Lung (tissue), 12 donors: Measurements from ENCODE around the gene HMGB1. TPM values are rescaled to one million over a fixed set of nuclear protein-coding genes. Genes with fewer than 3 reads are reported as not detected.

Experiments
- ATAC-seq: fragments of 200-7000 bp; cut with Tn5 transposase; one replicate; pipeline ENCODE4 v1.9.1; 2020; ENCODE audit warnings: moderate number of reproducible peaks; ENCODE audit not compliant: insufficient read depth, low FRiP score
- DNase-seq, 3 donors: peaks; one replicate each; pipeline ENCODE4 v3.0.0-alpha.2; 2013 to 2017
- H3K27ac ChIP-seq, 2 donors: one replicate each; pipeline ENCODE4 v1.5.1; 2013; ENCODE audit warnings: mild to moderate bottlenecking in 2 of 2, moderate library complexity in 2 of 2, control low read depth in 1 of 2, inconsistent platforms in 1 of 2, low read depth in 1 of 2, low read length in 1 of 2
- H3K27me3 ChIP-seq, 3 donors: one replicate each; pipeline ENCODE4 v1.5.1; 2013; ENCODE audit warnings: low read length in 2 of 3; ENCODE audit not compliant: control insufficient read depth in 3 of 3, insufficient read depth in 3 of 3
- H3K36me3 ChIP-seq, 4 donors: one replicate each; pipeline ENCODE4 v1.5.1; 2013; ENCODE audit warnings: low read length in 4 of 4, mild to moderate bottlenecking in 1 of 4, moderate library complexity in 1 of 4; ENCODE audit not compliant: control insufficient read depth in 4 of 4, insufficient read depth in 4 of 4
- H3K4me1 ChIP-seq, 5 donors: one replicate each; pipeline ENCODE4 v1.5.1; 2013; ENCODE audit warnings: low read length in 5 of 5, mild to moderate bottlenecking in 2 of 5, moderate library complexity in 1 of 5; ENCODE audit not compliant: control insufficient read depth in 5 of 5, insufficient read depth in 5 of 5
- H3K4me3 ChIP-seq: one replicate; pipeline ENCODE4 v1.5.1; 2013; ENCODE audit warnings: mild to moderate bottlenecking, control low read depth, moderate library complexity
- H3K9ac ChIP-seq, 2 donors: one replicate each; pipeline ENCODE4 v1.5.1; 2013; ENCODE audit warnings: low read length in 2 of 2, control low read depth in 1 of 2; ENCODE audit not compliant: insufficient read depth in 1 of 2
- H3K9me3 ChIP-seq, 4 donors: one replicate each; pipeline ENCODE4 v1.5.1; 2013; ENCODE audit warnings: low read length in 3 of 4, mild to moderate bottlenecking in 1 of 4, moderate library complexity in 1 of 4; ENCODE audit not compliant: control insufficient read depth in 4 of 4, insufficient read depth in 3 of 4
- CTCF ChIP-seq: IDR thresholded peaks from 2 replicates; pipeline ENCODE4 v1.5.1; 2012; ENCODE audit warnings: mild to moderate bottlenecking; ENCODE audit errors: control extremely low read depth, extremely low read depth
- WGBS, 2 donors: extraction: QIAGEN DNeasy Blood & Tissue Kit; methylation state at CpG; one replicate each; pipeline ENCODE4 v1.1.7; 2013; 5-methylcytosine and 5-hydroxymethylcytosine counted together
- polyA plus RNA-seq, 2 donors: library from polyadenylated mRNA; stranded (reverse); fragments of 200-250 nt; gene quantifications; one replicate each; pipeline ENCODE4 v1.2.1, GENCODE V29; 2013
- total RNA-seq, 2 donors: library from RNA; depleted of rRNA in 1 of 2; stranded (reverse); fragments of >200 nt in 1 of 2; gene quantifications; one replicate each; pipeline ENCODE4 v1.2.1, GENCODE V29; 2014 to 2021
- donor health status: control.
- donor health status: control.
- donor health status: Bipolar disorder and iron deficiency.
- donor health status: healthy.
- donor health status: DM: yes; HTN: yes; CAD: no.

The HMGB1 gene
- total and polyA plus RNA-seq, 4 donors = 210 to 374 (median 325) TPM

DNA sequence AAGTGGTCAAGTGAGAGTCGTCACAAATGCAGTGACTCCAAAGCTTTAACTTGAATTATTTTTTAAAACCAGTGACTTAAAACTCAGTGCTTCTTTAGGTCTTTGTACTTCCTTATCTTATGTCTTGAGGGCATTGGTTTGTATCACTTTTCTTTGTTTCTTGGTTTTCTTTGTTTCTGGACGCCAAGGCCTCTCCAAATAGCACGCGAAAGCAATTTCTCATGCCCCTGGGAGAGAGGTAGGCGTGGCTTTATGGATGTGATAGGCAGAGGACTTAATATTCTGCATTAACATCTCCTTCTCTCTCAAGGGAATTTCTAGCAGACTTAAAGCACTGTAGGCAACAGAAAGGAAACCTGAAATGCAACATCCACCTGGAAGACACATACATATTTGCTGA, 22.8 kb downstream of the HMGB1 start:
- no peak for DNase-seq
- no peak for ATAC-seq
- H3K27me3 ChIP-seq = no peaks in the 10 kb centered on the region
- no peak overlapping the region for H3K27ac ChIP-seq
- H3K4me1 ChIP-seq = peaks cover 0 to 10% (median 0%) of the 10 kb centered on the region in 5 donors
- TF ChIP-seq CTCF = no peak
- no peaks in the 10 kb centered on the region for H3K9me3 ChIP-seq
- WGBS, 2 donors = 79 to 90% methylated on average over 5 of the region's 5 CpGs
- no peak overlapping the region for H3K4me3 ChIP-seq
- H3K36me3 ChIP-seq = no peaks in the 10 kb centered on the region
- no peak overlapping the region for H3K9ac ChIP-seq

GRCh38 chr13:30440910-30441703, 24.6 kb downstream of the HMGB1 start:
- H3K4me1 ChIP-seq = peaks cover 0 to 7% (median 0%) of the 10 kb centered on the region in 5 donors
- DNase-seq (no peak), ATAC-seq (no peak)
- no peaks in the 10 kb centered on the region for H3K36me3 ChIP-seq
- H3K27me3 ChIP-seq = peaks cover 0 to 8% (median 0%) of the 10 kb centered on the region in 3 donors
- WGBS, 2 donors = 57 to 67% methylated on average over 8 of the region's 8 CpGs
- TF ChIP-seq CTCF = no peak
- no peak overlapping the region for H3K9ac ChIP-seq
- no peak overlapping the region for H3K4me3 ChIP-seq
- H3K27ac ChIP-seq = no peak overlapping the region
- no peaks in the 10 kb centered on the region for H3K9me3 ChIP-seq

DNA sequence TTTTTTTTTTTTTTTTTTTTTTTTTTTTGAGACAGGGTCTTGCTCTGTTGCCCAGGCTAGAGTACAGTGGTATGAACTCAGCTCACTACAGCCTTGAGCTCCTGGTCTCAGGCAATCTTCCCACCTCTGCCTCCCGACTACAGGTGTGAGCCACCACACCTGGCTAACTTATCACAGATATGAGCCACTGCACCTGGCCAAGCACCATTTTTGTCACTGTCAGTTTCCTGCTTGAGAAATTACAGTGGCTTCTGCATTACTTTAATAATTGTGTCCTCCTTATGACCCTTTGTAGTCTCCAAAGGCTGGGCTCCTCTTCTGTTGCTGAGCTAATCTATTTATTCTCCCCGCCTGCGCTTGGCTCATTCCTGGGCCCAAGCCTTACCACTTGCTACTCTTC, 27.4 kb downstream of the HMGB1 start:
- Histone ChIP-seq H3K4me3 (no peak overlapping the region), H3K27ac (no peak overlapping the region), H3K9ac (no peak overlapping the region), H3K9me3 (no peaks in the 10 kb centered on the region), H3K27me3 (peaks cover 0 to 8% (median 3%) of the 10 kb centered on the region in 3 donors), H3K36me3 (no peaks in the 10 kb centered on the region), H3K4me1 (no peaks in the 10 kb centered on the region)
- ATAC-seq (no peak), DNase-seq (no peak)
- WGBS, 2 donors = 92 to 98% methylated on average over 3 of the region's 3 CpGs
- TF ChIP-seq CTCF = no peak
